Left lung (tissue), 10 donors: ENCODE data around the gene GDPD4. TPM values are rescaled to one million over a fixed set of nuclear protein-coding genes. Genes with fewer than 3 reads are reported as not detected.
"Not testable (repeated sequence)": the region's sequence is repeated elsewhere in the genome, so short reads cannot be mapped to it uniquely, and the experiment has no call there.

Experiments
- ATAC-seq: fragments of 200-7000 bp; cut with Tn5 transposase; one replicate; pipeline ENCODE4 v1.9.1; 2020; ENCODE audit warnings: moderate library complexity
- DNase-seq, 4 donors: peaks; one replicate each; pipeline ENCODE4 v3.0.0-alpha.2; 2013 to 2020
- H3K27ac ChIP-seq, 2 donors: fragments of 200-600 bp; sonication (generic) in 1 of 2; one replicate each; pipeline versions ENCODE4 v1.5.0 to v1.8.0; 2020 to 2021
- H3K27me3 ChIP-seq, 2 donors: fragments of 200-600 bp; sonication (generic) in 1 of 2; one replicate each; pipeline versions ENCODE4 v1.5.0 to v1.8.0; 2020 to 2021
- H3K36me3 ChIP-seq, 2 donors: fragments of 200-600 bp; sonication (generic) in 1 of 2; one replicate each; pipeline versions ENCODE4 v1.5.0 to v1.8.0; 2020 to 2021
- H3K4me1 ChIP-seq, 2 donors: fragments of 200-600 bp; one replicate each; pipeline ENCODE4 v1.8.0; 2021
- H3K4me3 ChIP-seq, 2 donors: fragments of 200-600 bp; sonication (generic) in 1 of 2; one replicate each; pipeline versions ENCODE4 v1.5.0 to v1.8.0; 2020 to 2021; ENCODE audit warnings: mild to moderate bottlenecking in 1 of 2
- H3K9me3 ChIP-seq, 2 donors: fragments of 200-600 bp; sonication (generic) in 1 of 2; one replicate each; pipeline versions ENCODE4 v1.5.0 to v1.8.0; 2020 to 2021
- CTCF ChIP-seq, 2 donors: fragments of 200-600 bp; sonication (generic) in 1 of 2; IDR thresholded peaks; one replicate each; pipeline versions ENCODE4 v1.5.0 to v1.8.0; 2021; ENCODE audit warnings: antibody characterized with exemption in 2 of 2
- intact Hi-C, 2 donors: fragments of 100-400 bp; cut with DNase I; formaldehyde crosslinking; loops; one replicate each; pipeline versions ENCODE4 v1.11.2 to v1.14.2; 2022
- polyA plus RNA-seq, 6 donors: library from polyadenylated mRNA; unstranded; fragments of 120-200 nt; gene quantifications; one replicate each; pipeline ENCODE4 v1.2.1, GENCODE V29; 2013; ENCODE audit not compliant: insufficient read length in 6 of 6
- total RNA-seq, 2 donors: library from RNA; stranded (reverse); fragmentation: NEBNext Ultra II Directional; extraction: Animal tissue kit (Norgen Biotek cat#: 25700); gene quantifications; one replicate each; pipeline ENCODE4 v1.2.1, GENCODE V29; 2021
- donor health status: DM: no; HTN: yes; CAD: no.
- donor health status: DM: no; HTN: no; CAD: no.

GDPD4 gene
- total and polyA plus RNA-seq, 8 donors, result 0.34 to 0.78 (median 0.55) TPM; not detected in 2

GRCh38 chr11:77300695-77301094 is 791 bp downstream of the GDPD4 start:
- DNase-seq, result no peak
- Histone ChIP-seq H3K4me1 (no peaks in the 10 kb centered on the region), H3K9me3 (no peaks in the 10 kb centered on the region), H3K4me3 (no peak overlapping the region), H3K27ac (no peak overlapping the region), H3K36me3 (no peaks in the 10 kb centered on the region), H3K27me3 (no peaks in the 10 kb centered on the region)
- ATAC-seq, result no peak
- intact Hi-C loops, result no loop called here
- TF ChIP-seq CTCF (IDR thresholded peaks at IDR 0.05), result no peak

GRCh38 chr11:77300028-77300427 is 1.5 kb downstream of the GDPD4 start:
- ATAC-seq, H3K36me3 ChIP-seq, H3K4me1 ChIP-seq, H3K27me3 ChIP-seq, intact Hi-C loops, H3K27ac ChIP-seq, H3K9me3 ChIP-seq, DNase-seq, H3K4me3 ChIP-seq: not testable (repeated sequence)

GRCh38 chr11:77299528-77299993 is 1.9 kb downstream of the GDPD4 start:
- ATAC-seq, result no peak
- no peak for DNase-seq
- intact Hi-C loops, result no loop called here
- TF ChIP-seq CTCF (IDR thresholded peaks at IDR 0.05), result no peak
- Histone ChIP-seq H3K9me3 (no peaks in the 10 kb centered on the region), H3K4me1 (no peaks in the 10 kb centered on the region), H3K27ac (no peak overlapping the region), H3K4me3 (no peak overlapping the region), H3K27me3 (no peaks in the 10 kb centered on the region), H3K36me3 (no peaks in the 10 kb centered on the region)

GRCh38 chr11:77294040-77294439 is 7.4 kb downstream of the GDPD4 start:
- intact Hi-C loops, result no loop called here
- no peak for ATAC-seq

GRCh38 chr11:77289737-77290136 is 11.7 kb downstream of the GDPD4 start:
- no peak for DNase-seq
- intact Hi-C loops, result no loop called here

More at GRCh38 chr11:77294040-77294439, 7.4 kb downstream of the GDPD4 start:
- Histone ChIP-seq H3K36me3 (no peaks in the 10 kb centered on the region), H3K4me3 (no peak overlapping the region), H3K9me3 (no peaks in the 10 kb centered on the region), H3K4me1 (no peaks in the 10 kb centered on the region), H3K27ac (no peak overlapping the region), H3K27me3 (no peaks in the 10 kb centered on the region)
- DNase-seq, result no peak
- TF ChIP-seq CTCF (IDR thresholded peaks at IDR 0.05), result no peak

More at GRCh38 chr11:77289737-77290136, 11.7 kb downstream of the GDPD4 start:
- ATAC-seq, result no peak
- Histone ChIP-seq H3K27me3 (no peaks in the 10 kb centered on the region), H3K9me3 (no peaks in the 10 kb centered on the region), H3K4me1 (no peaks in the 10 kb centered on the region), H3K4me3 (no peak overlapping the region), H3K27ac (no peak overlapping the region), H3K36me3 (no peaks in the 10 kb centered on the region)
- TF ChIP-seq CTCF (IDR thresholded peaks at IDR 0.05), result no peak
